Measurements from ENCODE around the gene CKS1B.
"Not testable (repeated sequence)": the region's sequence is repeated elsewhere in the genome, so short reads cannot be mapped to it uniquely, and the experiment has no call there.

DNA sequence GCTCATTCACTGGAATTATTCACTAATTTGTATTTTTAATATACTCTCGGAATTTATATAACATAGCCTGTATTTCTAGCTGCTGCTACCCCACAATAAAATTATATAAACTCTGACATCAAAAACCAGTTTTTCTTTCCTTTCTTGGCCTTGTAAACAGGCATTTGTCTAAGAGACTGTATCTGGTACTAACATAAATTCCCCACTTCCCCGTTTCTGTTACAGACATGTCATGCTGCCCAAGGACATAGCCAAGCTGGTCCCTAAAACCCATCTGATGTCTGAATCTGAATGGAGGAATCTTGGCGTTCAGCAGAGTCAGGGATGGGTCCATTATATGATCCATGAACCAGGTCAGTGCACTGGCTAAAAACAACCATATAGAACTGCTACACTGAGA, 3.3 kb downstream of the CKS1B start:
- TF ChIP-seq EZH2 (optimal IDR thresholded peaks at IDR 0.05; ENCODE audit: low read depth, low read length): not testable (repeated sequence)
- TF ChIP-seq, protein P1, sequence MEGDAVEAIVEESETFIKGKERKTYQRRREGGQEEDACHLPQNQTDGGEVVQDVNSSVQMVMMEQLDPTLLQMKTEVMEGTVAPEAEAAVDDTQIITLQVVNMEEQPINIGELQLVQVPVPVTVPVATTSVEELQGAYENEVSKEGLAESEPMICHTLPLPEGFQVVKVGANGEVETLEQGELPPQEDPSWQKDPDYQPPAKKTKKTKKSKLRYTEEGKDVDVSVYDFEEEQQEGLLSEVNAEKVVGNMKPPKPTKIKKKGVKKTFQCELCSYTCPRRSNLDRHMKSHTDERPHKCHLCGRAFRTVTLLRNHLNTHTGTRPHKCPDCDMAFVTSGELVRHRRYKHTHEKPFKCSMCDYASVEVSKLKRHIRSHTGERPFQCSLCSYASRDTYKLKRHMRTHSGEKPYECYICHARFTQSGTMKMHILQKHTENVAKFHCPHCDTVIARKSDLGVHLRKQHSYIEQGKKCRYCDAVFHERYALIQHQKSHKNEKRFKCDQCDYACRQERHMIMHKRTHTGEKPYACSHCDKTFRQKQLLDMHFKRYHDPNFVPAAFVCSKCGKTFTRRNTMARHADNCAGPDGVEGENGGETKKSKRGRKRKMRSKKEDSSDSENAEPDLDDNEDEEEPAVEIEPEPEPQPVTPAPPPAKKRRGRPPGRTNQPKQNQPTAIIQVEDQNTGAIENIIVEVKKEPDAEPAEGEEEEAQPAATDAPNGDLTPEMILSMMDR (IDR thresholded peaks at IDR 0.05; ENCODE audit: low read length): not testable (repeated sequence)
